ENCODE measurements around the gene OVOL2. TPM values are rescaled to one million over a fixed set of nuclear protein-coding genes. Genes with fewer than 3 reads are reported as not detected.

Gene OVOL2
- total and polyA plus RNA-seq, 2 of the 4 experiments (the other 2 are of a cell fraction) = not detected

DNA sequence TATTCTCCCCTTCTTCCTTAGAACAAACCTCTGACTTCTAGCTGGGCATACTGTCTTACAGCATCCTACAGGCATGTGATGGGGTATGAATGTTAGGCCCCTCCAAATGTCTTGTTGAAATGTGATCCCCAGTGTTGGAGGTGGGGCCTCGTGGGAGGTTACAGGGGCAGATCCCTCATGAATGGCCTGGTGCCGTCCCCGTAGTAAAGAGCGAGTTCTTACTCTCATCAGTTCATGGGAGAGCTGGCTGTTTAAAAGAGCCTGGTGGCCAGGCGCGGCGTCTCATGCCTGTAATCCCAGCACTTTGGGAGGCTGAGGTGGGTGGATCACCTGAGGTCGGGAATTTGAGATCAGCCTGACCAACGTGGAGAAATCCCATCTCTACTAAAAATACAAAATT lies 15.5 kb downstream of the OVOL2 start:
- H3K79me1 ChIP-seq (ENCODE audit: low read depth in 1 of 2, low read length in 2 of 2) = no peaks in the 10 kb centered on the region
- H3K4me3 ChIP-seq (ENCODE audit: insufficient read depth, low read depth, low read length) = no peak overlapping the region
- TF ChIP-seq NFE2L2 (IDR thresholded peaks at IDR 0.05; ENCODE audit: low read depth, low read length) (no peak), RFX5 (IDR thresholded peaks at IDR 0.05; ENCODE audit: low read depth, low read length) (no peak), CHD1 (IDR thresholded peaks at IDR 0.05; ENCODE audit: low read depth, low read length) (no peak), SMC3 (IDR thresholded peaks at IDR 0.05; ENCODE audit: low read depth, low read length) (no peak), BHLHE40 (IDR thresholded peaks at IDR 0.05; ENCODE audit: low read depth, low read length) (no peak), MAZ (IDR thresholded peaks at IDR 0.05; ENCODE audit: borderline replicate concordance, low read depth, low read length) (no peak)
- TF ChIP-seq, protein P1, sequence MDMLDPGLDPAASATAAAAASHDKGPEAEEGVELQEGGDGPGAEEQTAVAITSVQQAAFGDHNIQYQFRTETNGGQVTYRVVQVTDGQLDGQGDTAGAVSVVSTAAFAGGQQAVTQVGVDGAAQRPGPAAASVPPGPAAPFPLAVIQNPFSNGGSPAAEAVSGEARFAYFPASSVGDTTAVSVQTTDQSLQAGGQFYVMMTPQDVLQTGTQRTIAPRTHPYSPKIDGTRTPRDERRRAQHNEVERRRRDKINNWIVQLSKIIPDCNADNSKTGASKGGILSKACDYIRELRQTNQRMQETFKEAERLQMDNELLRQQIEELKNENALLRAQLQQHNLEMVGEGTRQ (IDR thresholded peaks at IDR 0.05; ENCODE audit: low read depth, low read length) = no peak
- H3K9me1 ChIP-seq (ENCODE audit: insufficient read depth, low read length) = no peaks in the 10 kb centered on the region
- ATAC-seq (ENCODE audit: low read depth) (no peak), DNase-seq (no peak)
- no peak overlapping the region for H2AK9ac ChIP-seq (replicated peaks; ENCODE audit: low read depth, low read length, poor library complexity)
- no peak overlapping the region for H3K9ac ChIP-seq (ENCODE audit: low read depth, low read length)
- no peak overlapping the region for H2BK20ac ChIP-seq (ENCODE audit: low read depth, low read length)
- ChIA-PET CTCF (no interaction called here), POLR2A (ENCODE audit: unreplicated experiment) (no interaction called here)
- no peak overlapping the region for H3K14ac ChIP-seq (replicated peaks; ENCODE audit: low read depth, low read length)
- no peak overlapping the region for H3K4me2 ChIP-seq (ENCODE audit: low read depth, low read length)
- no peak overlapping the region for H4K91ac ChIP-seq (ENCODE audit: insufficient read depth, low read depth, low read length)
- no peaks in the 10 kb centered on the region for H3K36me3 ChIP-seq (ENCODE audit: control insufficient read depth, insufficient read depth, low read length)
- no peak overlapping the region for H2BK120ac ChIP-seq (ENCODE audit: low read depth, low read length)
- BruUV-seq (replicated peaks) = no TSS peak
- intact Hi-C loops (cut with micrococcal nuclease) (no loop called here), in situ Hi-C loops (cut with MboI; ENCODE audit: low sequenced_read_pairs) (no loop called here), dilution Hi-C loops (cut with HindIII; ENCODE audit: low sequenced_read_pairs, unreplicated experiment) (no loop called here)
- no peak overlapping the region for H4K5ac ChIP-seq (ENCODE audit: low read depth, low read length)
- no peak overlapping the region for H4K8ac ChIP-seq (ENCODE audit: low read depth in 2 of 2, low read length in 2 of 2)
- no peaks in the 10 kb centered on the region for H3K4me1 ChIP-seq (ENCODE audit: control insufficient read depth, insufficient read depth, low read length)
- H2AFZ ChIP-seq (replicated peaks; ENCODE audit: low read length, poor library complexity) = no peak overlapping the region
- no peak overlapping the region for H2BK15ac ChIP-seq (ENCODE audit: low read depth, low read length)
- H3K4ac ChIP-seq (ENCODE audit: low read depth, low read length) = no peak overlapping the region
- no peak overlapping the region for H2AK5ac ChIP-seq (ENCODE audit: low read depth, low read length)
- peaks cover 3% of the 10 kb centered on the region; the same call in 1 of the 2 replicates for H3K9me3 ChIP-seq (ENCODE audit: control insufficient read depth, insufficient read depth, low read length)
- H3K27ac ChIP-seq (ENCODE audit: insufficient read depth, low read length) = no peak overlapping the region
- H3K56ac ChIP-seq (ENCODE audit: extremely low read depth, insufficient read depth, low read length) = no peak overlapping the region
- no peak overlapping the region for H3K18ac ChIP-seq (ENCODE audit: low read depth, low read length)
- H3K23ac ChIP-seq (ENCODE audit: low read depth, low read length) = no peak overlapping the region
- peaks cover 9% of the 10 kb centered on the region for H3K27me3 ChIP-seq (ENCODE audit: control insufficient read depth, insufficient read depth, low read length)
- WGBS, 2 experiments (ENCODE audit: extremely low coverage in 2 of 2, insufficient read length in 1 of 2) = 48% methylated on average over 3 of the region's 9 CpGs; no CpG with 5 or more reads in 1 of the 2 experiments
- H2BK5ac ChIP-seq (ENCODE audit: low read depth, low read length, poor library complexity, severe bottlenecking) = no peak overlapping the region
- H4K20me1 ChIP-seq (ENCODE audit: insufficient read depth, low read length) = no peaks in the 10 kb centered on the region

All from IMR-90 (cell line).